Hepatocyte (in vitro differentiated cells): ENCODE results near the gene CTBP2. TPM values are rescaled to one million over a fixed set of nuclear protein-coding genes. Genes with fewer than 3 reads are reported as not detected.

ENCODE experiments used
- DNase-seq: peaks from one replicate; pipeline ENCODE4 v3.0.0-alpha.2; 2016; ENCODE audit warnings: low spot score
- H2AFZ ChIP-seq: fragments of 200-600 bp; sonication (generic); 2 replicates; pipeline ENCODE4 v1.6.0; 2016; ENCODE audit warnings: antibody characterized with exemption, mild to moderate bottlenecking
- H3K27ac ChIP-seq: fragments of 200-600 bp; sonication (generic); 2 replicates; pipeline ENCODE4 v1.5.1; 2016; ENCODE audit warnings: mild to moderate bottlenecking
- H3K27me3 ChIP-seq: fragments of 200-600 bp; sonication (generic); 2 replicates; pipeline ENCODE4 v1.6.1; 2016
- H3K36me3 ChIP-seq: fragments of 200-600 bp; sonication (generic); replicated peaks from 2 replicates; pipeline ENCODE4 v1.5.1; 2016; ENCODE audit warnings: low read depth; ENCODE audit not compliant: insufficient read depth
- H3K4me1 ChIP-seq: fragments of 200-600 bp; sonication (generic); 2 replicates; pipeline ENCODE4 v1.5.1; 2016; ENCODE audit warnings: mild to moderate bottlenecking, moderate library complexity; ENCODE audit not compliant: insufficient read depth
- H3K4me2 ChIP-seq: fragments of 200-600 bp; sonication (generic); 2 replicates; pipeline ENCODE4 v1.6.0; 2016
- H3K4me3 ChIP-seq: fragments of 200-600 bp; sonication (generic); 2 replicates; pipeline ENCODE4 v1.5.1; 2016; ENCODE audit warnings: mild to moderate bottlenecking
- H3K79me2 ChIP-seq: fragments of 200-600 bp; sonication (generic); 2 replicates; pipeline ENCODE4 v1.6.0; 2017; ENCODE audit warnings: mild to moderate bottlenecking
- H3K9me2 ChIP-seq: fragments of 200-600 bp; sonication (generic); replicated peaks from 2 replicates; pipeline ENCODE4 v1.6.0; 2017; ENCODE audit warnings: mild to moderate bottlenecking; ENCODE audit not compliant: insufficient read depth
- H3K9me3 ChIP-seq: fragments of 200-600 bp; sonication (generic); 2 replicates; pipeline ENCODE4 v1.5.1; 2016; ENCODE audit warnings: low read depth, mild to moderate bottlenecking
- H4K20me1 ChIP-seq: fragments of 200-600 bp; sonication (generic); 2 replicates; pipeline ENCODE4 v1.6.0; 2016; ENCODE audit warnings: mild to moderate bottlenecking; ENCODE audit not compliant: insufficient read depth, poor library complexity, severe bottlenecking
- EZH2 ChIP-seq: fragments of 200-600 bp; sonication (generic); IDR thresholded peaks from 2 replicates; pipeline ENCODE4 v1.6.1; 2016; ENCODE audit warnings: antibody characterized with exemption, mild to moderate bottlenecking, borderline replicate concordance
- EZH2phosphoT487 ChIP-seq: fragments of 200-600 bp; sonication (generic); IDR thresholded peaks from one replicate; pipeline ENCODE4 v1.6.1; 2018; ENCODE audit warnings: antibody characterized with exemption, mild to moderate bottlenecking, low read depth, moderate library complexity; ENCODE audit not compliant: unreplicated experiment, severe bottlenecking
- WGBS: methylation state at CpG from one replicate; pipeline ENCODE4 v1.1.6; 2016; ENCODE audit warnings: low lambda C conversion rate; ENCODE audit errors: missing lambda C conversion rate; 5-methylcytosine and 5-hydroxymethylcytosine counted together
- polyA plus RNA-seq: library from polyadenylated mRNA; unstranded; fragments of >200 nt; fragmentation: Nextera tagmentation; extraction: Ambion mirVana; gene quantifications from 2 replicates; pipeline ENCODE4 v1.2.1, GENCODE V29; 2016
- total RNA-seq: library from RNA; depleted of rRNA; stranded (reverse); fragments of >200 nt; gene quantifications from 2 replicates; pipeline ENCODE4 v1.2.3, GENCODE V29; 2014
- TF ChIP-seq, protein P1 (sequence below): fragments of 200-600 bp; sonication (generic); IDR thresholded peaks from 2 replicates; pipeline ENCODE4 v1.5.1; 2016; ENCODE audit warnings: antibody characterized with exemption, mild to moderate bottlenecking; ENCODE audit not compliant: poor library complexity

Gene CTBP2
- total and polyA plus RNA-seq, 2 experiments from 2014 or later, result 61.3 to 81.0 TPM

DNA sequence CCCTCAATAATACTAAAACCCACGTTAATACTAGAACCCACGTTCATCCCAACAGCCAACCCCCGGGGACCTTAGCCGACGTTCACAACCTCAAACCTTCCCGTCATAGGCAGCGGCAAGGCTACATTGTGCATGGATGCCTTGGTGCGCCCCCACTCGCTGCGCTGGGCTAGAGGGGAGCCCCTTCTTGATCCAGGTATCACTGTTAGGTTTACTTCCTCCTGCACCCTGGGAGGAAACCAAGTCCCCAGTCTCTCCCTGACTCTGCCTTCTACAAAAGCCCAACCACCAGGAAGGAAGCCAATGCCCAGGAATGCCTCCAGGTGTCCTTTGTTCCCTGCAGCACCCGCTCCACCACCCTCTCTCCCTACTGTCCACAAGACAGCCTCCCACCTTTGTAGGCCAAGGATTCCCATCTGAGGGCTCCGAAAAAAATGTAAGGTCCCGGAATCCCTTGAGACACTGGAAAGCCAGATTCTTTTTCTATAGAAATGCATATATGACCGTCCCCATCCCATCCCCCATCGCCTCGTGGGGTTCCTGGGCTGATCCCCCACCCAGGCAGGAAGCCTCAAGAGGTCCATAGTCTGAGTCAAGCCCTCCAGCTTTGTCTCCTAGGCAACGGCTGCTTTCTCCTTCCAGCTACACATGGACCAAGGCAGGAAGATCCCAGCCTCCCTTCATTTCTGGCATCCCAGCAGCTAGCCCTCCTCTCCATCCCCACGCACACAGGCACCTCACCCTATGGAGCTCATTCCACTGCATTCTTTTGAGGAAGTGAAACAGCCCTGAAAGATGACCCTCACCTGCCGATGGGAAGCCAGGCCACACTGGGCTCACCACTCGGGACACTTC is 25.2 kb downstream of the CTBP2 start:
- H3K36me3 ChIP-seq, result no peaks in the 10 kb centered on the region
- H3K9me3 ChIP-seq, result no peaks in the 10 kb centered on the region
- H3K27ac ChIP-seq, result no peak overlapping the region
- no peak overlapping the region for H3K4me3 ChIP-seq
- H3K4me1 ChIP-seq, result peaks cover 13% of the 10 kb centered on the region
- peaks cover 99% of the 10 kb centered on the region for H3K79me2 ChIP-seq
- H2AFZ ChIP-seq, result no peak overlapping the region
- peaks cover 96% of the 10 kb centered on the region for H4K20me1 ChIP-seq
- no peaks in the 10 kb centered on the region for H3K27me3 ChIP-seq
- TF ChIP-seq, protein P1, sequence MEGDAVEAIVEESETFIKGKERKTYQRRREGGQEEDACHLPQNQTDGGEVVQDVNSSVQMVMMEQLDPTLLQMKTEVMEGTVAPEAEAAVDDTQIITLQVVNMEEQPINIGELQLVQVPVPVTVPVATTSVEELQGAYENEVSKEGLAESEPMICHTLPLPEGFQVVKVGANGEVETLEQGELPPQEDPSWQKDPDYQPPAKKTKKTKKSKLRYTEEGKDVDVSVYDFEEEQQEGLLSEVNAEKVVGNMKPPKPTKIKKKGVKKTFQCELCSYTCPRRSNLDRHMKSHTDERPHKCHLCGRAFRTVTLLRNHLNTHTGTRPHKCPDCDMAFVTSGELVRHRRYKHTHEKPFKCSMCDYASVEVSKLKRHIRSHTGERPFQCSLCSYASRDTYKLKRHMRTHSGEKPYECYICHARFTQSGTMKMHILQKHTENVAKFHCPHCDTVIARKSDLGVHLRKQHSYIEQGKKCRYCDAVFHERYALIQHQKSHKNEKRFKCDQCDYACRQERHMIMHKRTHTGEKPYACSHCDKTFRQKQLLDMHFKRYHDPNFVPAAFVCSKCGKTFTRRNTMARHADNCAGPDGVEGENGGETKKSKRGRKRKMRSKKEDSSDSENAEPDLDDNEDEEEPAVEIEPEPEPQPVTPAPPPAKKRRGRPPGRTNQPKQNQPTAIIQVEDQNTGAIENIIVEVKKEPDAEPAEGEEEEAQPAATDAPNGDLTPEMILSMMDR, result no peak
- TF ChIP-seq EZH2 (no peak), EZH2phosphoT487 (no peak)
- DNase-seq, result no peak
- no peak overlapping the region for H3K4me2 ChIP-seq
- H3K9me2 ChIP-seq, result no peaks in the 10 kb centered on the region
- 89% methylated on average over 18 of the region's 20 CpGs for WGBS

DNA sequence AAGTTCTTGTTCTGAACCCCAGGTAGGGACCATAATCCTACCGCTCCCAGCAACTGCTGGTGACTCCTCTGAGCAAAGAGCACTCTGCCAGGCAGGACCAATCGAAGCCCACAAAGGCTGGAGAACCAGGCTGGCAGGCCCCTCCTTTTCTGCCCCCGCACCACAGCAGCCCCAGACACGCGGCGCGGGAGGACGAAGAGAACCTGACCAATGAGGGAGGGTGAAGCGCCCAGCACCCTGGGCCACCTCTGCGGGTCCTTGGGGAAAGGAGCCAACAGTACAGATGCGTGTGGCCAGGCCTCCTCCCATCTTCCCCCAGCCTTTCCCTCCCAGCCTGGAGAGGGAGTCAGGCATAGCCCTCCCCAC is 25.9 kb downstream of the CTBP2 start:
- Histone ChIP-seq H3K4me2 (no peak overlapping the region), H3K36me3 (no peaks in the 10 kb centered on the region), H3K27ac (no peak overlapping the region), H3K4me3 (no peak overlapping the region), H3K9me3 (no peaks in the 10 kb centered on the region), H3K79me2 (peaks cover 99% of the 10 kb centered on the region), H3K27me3 (no peaks in the 10 kb centered on the region), H3K4me1 (peaks cover 13% of the 10 kb centered on the region), H4K20me1 (peaks cover 95% of the 10 kb centered on the region), H3K9me2 (no peaks in the 10 kb centered on the region), H2AFZ (no peak overlapping the region)
- TF ChIP-seq, protein P1, result no peak
- TF ChIP-seq EZH2 (no peak), EZH2phosphoT487 (no peak)
- no peak for DNase-seq
- WGBS, result 97% methylated on average over 11 of the region's 11 CpGs

DNA sequence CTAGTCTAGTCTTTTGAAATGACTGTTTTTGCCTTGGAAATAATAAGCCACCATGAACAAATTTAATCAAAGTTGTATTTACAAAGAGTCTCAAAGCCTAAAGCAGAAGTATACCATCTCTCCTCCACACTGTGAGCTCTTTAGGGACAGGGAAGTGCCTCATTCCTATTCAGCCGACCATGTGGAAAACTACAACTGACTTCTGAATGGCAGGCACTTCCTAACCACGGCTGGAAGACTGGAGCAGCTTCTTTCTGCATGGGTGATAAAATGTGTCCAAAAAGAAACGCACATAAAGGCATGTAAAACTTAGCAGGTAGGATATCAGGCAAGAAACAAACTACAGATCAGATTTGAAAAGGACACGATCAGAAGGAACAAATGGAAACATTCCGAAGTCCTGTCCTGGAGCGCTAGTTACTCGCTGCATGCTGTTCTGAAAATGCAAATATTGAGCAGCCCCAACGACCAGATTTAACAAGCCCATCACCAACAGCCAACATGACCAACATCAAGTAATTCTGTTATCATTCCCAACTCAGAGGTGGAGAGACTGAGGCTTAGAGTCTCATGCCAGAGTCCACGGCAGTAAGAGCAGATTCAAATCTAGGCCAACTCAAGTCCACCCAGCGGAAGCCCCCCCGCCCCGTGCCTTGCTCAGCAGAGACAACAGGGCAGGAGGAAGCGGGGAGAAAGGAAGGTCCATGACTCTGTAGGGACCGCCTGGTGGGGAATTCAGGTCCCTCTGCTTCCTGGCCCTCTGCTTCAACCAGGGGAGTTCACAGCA is 26.5 kb downstream of the CTBP2 start:
- Histone ChIP-seq H3K9me3 (no peaks in the 10 kb centered on the region), H4K20me1 (peaks cover 96% of the 10 kb centered on the region), H3K4me2 (no peak overlapping the region), H3K9me2 (no peaks in the 10 kb centered on the region), H2AFZ (no peak overlapping the region), H3K36me3 (no peaks in the 10 kb centered on the region), H3K4me3 (no peak overlapping the region), H3K79me2 (peaks cover 99% of the 10 kb centered on the region), H3K27ac (no peak overlapping the region), H3K4me1 (peaks cover 13% of the 10 kb centered on the region), H3K27me3 (no peaks in the 10 kb centered on the region)
- WGBS, result 85% methylated on average over 14 of the region's 14 CpGs
- TF ChIP-seq EZH2 (no peak), EZH2phosphoT487 (no peak)
- TF ChIP-seq, protein P1, result no peak
- DNase-seq, result no peak
